ENCODE results near the gene EXOC6B.

DNA sequence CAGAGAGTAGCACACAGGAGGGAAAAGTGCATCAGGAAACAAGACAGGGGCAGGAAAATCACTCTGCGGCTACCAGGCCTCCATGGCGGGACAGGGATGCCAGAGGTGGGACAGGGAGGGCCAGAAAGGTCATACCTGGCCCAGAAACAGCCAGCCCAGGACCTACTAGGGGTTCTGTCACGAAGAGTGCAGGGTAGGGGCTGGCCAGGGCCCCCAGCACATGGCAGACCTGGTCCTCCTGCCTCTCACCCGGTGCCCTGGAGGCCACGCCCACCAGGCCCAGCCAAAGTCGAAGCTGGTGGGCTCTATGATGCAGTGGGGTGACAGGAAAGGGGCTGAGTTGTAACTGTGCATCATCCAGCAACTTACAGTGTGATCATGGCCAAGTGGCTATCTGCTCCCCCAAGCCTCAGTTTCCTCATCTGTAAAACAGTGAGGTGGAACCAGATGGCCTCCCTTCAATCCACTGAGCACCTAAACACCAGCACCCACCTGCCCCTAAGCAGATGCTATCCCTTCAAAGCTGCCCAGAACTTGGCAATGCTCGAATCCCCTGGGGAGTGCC lies 688.8 kb downstream of the EXOC6B start:
- TF ChIP-seq CTCF (IDR thresholded peaks at IDR 0.05) (no peak), POLR2A (IDR thresholded peaks at IDR 0.05) (no peak)
